Measurements from ENCODE around the gene PRKN.

DNA sequence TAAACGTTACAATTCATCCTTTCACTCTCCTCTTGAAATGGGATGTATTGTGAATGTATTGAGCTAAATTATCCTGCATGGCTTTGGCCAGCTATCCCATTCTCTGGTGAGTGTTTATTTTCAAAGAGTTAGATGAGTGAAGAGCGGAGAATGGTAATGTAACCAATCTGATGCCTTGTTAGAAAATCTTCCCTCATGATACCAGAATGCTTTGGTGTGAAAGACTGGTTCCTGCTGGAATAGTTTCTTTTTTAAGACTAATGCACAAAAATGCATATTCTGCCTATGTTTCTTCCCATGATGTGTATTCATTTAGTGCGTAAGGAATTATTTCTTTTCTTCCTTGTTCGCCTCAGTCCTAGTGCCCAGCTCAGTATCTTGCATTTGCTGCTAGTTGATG is 506.7 kb downstream of the PRKN start:
- TF ChIP-seq EZH2 (IDR thresholded peaks at IDR 0.05; ENCODE audit: insufficient read depth, poor library complexity, severe bottlenecking), result no peak
- TF ChIP-seq EZH2phosphoT487 (IDR thresholded peaks at IDR 0.05; ENCODE audit: insufficient read depth, low read depth), result no peak
